HEK293 (cell line): Measurements from ENCODE around the gene FHAD1.
A peak's percentile ranks its signal among the peaks of the same experiment; 100 is the strongest.

ENCODE experiments used
- BCL11B ChIP-seq: fragments of 450-650 bp; formaldehyde crosslinking; IDR thresholded peaks from 2 replicates; pipeline ENCODE4 v1.5.1; 2016; ENCODE audit warnings: low read depth, missing biosample characterization, missing genetic modification characterization
- CTCF ChIP-seq: fragments of 450-650 bp; formaldehyde crosslinking; IDR thresholded peaks from 2 replicates; pipeline ENCODE4 v1.5.1; 2016; ENCODE audit warnings: missing biosample characterization, missing genetic modification characterization
- FEZF1 ChIP-seq: fragments of 450-650 bp; formaldehyde crosslinking; IDR thresholded peaks from 2 replicates; pipeline ENCODE4 v1.5.1; 2016; ENCODE audit warnings: missing biosample characterization, missing genetic modification characterization
- GFI1B ChIP-seq: fragments of 450-650 bp; formaldehyde crosslinking; IDR thresholded peaks from 2 replicates; pipeline ENCODE4 v1.5.1; 2016; ENCODE audit warnings: missing biosample characterization, missing genetic modification characterization
- GLI4 ChIP-seq: fragments of 450-650 bp; formaldehyde crosslinking; IDR thresholded peaks from 2 replicates; pipeline ENCODE4 v1.5.1; 2016; ENCODE audit warnings: missing biosample characterization, missing genetic modification characterization
- KLF16 ChIP-seq: fragments of 450-650 bp; formaldehyde crosslinking; IDR thresholded peaks from 2 replicates; pipeline ENCODE4 v1.5.1; 2017; ENCODE audit warnings: missing biosample characterization, missing genetic modification characterization
- SETDB1 ChIP-seq: IDR thresholded peaks from one replicate; pipeline ENCODE4 v1.6.1; 2017; ENCODE audit warnings: mild to moderate bottlenecking, low read length, moderate library complexity, mixed read lengths; ENCODE audit not compliant: insufficient read length
- SP7 ChIP-seq: fragments of 450-650 bp; formaldehyde crosslinking; IDR thresholded peaks from 2 replicates; pipeline ENCODE4 v1.5.1; 2016; ENCODE audit warnings: missing biosample characterization, missing genetic modification characterization
- TRIM28 ChIP-seq: IDR thresholded peaks from 2 replicates; pipeline ENCODE4 v1.6.1; 2011; ENCODE audit warnings: low read length, control low read depth, borderline replicate concordance
- YY1 ChIP-seq: fragments of 450-650 bp; formaldehyde crosslinking; IDR thresholded peaks from 2 replicates; pipeline ENCODE4 v1.5.1; 2018; ENCODE audit warnings: missing biosample characterization, missing genetic modification characterization
- ZIC2 ChIP-seq: fragments of 450-650 bp; formaldehyde crosslinking; IDR thresholded peaks from 2 replicates; pipeline ENCODE4 v1.5.1; 2016; ENCODE audit warnings: missing biosample characterization, missing genetic modification characterization
- ZNF112 ChIP-seq: fragments of 450-650 bp; formaldehyde crosslinking; IDR thresholded peaks from 2 replicates; pipeline ENCODE4 v1.5.0; 2017; ENCODE audit warnings: missing biosample characterization, missing genetic modification characterization
- ZNF2 ChIP-seq: fragments of 450-650 bp; formaldehyde crosslinking; IDR thresholded peaks from 2 replicates; pipeline ENCODE4 v1.5.1; 2016; ENCODE audit warnings: missing biosample characterization, missing genetic modification characterization
- ZNF274 ChIP-seq, 2 experiments: fragments of 200-500 bp in 1 of 2; fragments of 450-650 bp in 1 of 2; sonication (Bioruptor generic) in 1 of 2; formaldehyde crosslinking in 1 of 2; IDR thresholded peaks; 2 replicates each; pipeline versions ENCODE4 v1.5.1 to v1.6.1; 2014 to 2016; ENCODE audit warnings: borderline replicate concordance in 1 of 2, inconsistent platforms in 1 of 2, low read length in 1 of 2, missing biosample characterization in 1 of 2, missing genetic modification characterization in 1 of 2
- ZNF280D ChIP-seq: fragments of 450-650 bp; formaldehyde crosslinking; IDR thresholded peaks from 2 replicates; pipeline ENCODE4 v1.5.1; 2016; ENCODE audit warnings: missing biosample characterization, missing genetic modification characterization
- ZNF366 ChIP-seq: fragments of 450-650 bp; formaldehyde crosslinking; conservative IDR thresholded peaks from 2 replicates; pipeline ENCODE4 v1.5.1; 2016; ENCODE audit warnings: missing biosample characterization, missing genetic modification characterization
- ZNF449 ChIP-seq: fragments of 450-650 bp; formaldehyde crosslinking; IDR thresholded peaks from 2 replicates; pipeline ENCODE4 v1.5.1; 2017; ENCODE audit warnings: missing biosample characterization, mild to moderate bottlenecking, missing genetic modification characterization, moderate library complexity
- ZNF560 ChIP-seq: fragments of 450-650 bp; formaldehyde crosslinking; IDR thresholded peaks from 2 replicates; pipeline ENCODE4 v1.5.1; 2017; ENCODE audit warnings: missing biosample characterization, missing genetic modification characterization, borderline replicate concordance
- ZNF580 ChIP-seq: fragments of 450-650 bp; formaldehyde crosslinking; IDR thresholded peaks from 2 replicates; pipeline ENCODE4 v1.5.1; 2016; ENCODE audit warnings: missing biosample characterization, missing genetic modification characterization
- ZNF629 ChIP-seq: fragments of 450-650 bp; formaldehyde crosslinking; IDR thresholded peaks from 2 replicates; pipeline ENCODE4 v1.5.1; 2017; ENCODE audit warnings: missing biosample characterization, missing genetic modification characterization
- ZNF645 ChIP-seq: fragments of 450-650 bp; formaldehyde crosslinking; IDR thresholded peaks from 2 replicates; pipeline ENCODE4; 2016; ENCODE audit warnings: missing biosample characterization, missing genetic modification characterization
- ZNF670 ChIP-seq: fragments of 450-650 bp; formaldehyde crosslinking; IDR thresholded peaks from 2 replicates; pipeline ENCODE4 v1.5.1; 2016; ENCODE audit warnings: missing biosample characterization, missing genetic modification characterization, low read depth
- ZNF768 ChIP-seq: fragments of 450-650 bp; formaldehyde crosslinking; IDR thresholded peaks from 2 replicates; pipeline ENCODE4 v1.5.1; 2018; ENCODE audit warnings: missing biosample characterization, mild to moderate bottlenecking, missing genetic modification characterization

FHAD1 gene

GRCh38 chr1:15272009-15272781 is 25.2 kb downstream of the FHAD1 start (continued):
- TF ChIP-seq GLI4 (tag by site-specific recombination) (no peak), ZNF366 (tag by site-specific recombination) (no peak), ZNF580 (tag by site-specific recombination) (no peak), ZNF645 (tag by site-specific recombination) (no peak), KLF16 (tag by site-specific recombination) (no peak), YY1 (tag by site-specific recombination) (no peak), BCL11B (tag by site-specific recombination) (no peak), FEZF1 (no peak), TRIM28 (peak; percentile 65; the same call in 1 of the 2 replicates), ZNF449 (tag by site-specific recombination) (no peak), ZIC2 (peak; percentile 56; the same call in 1 of the 2 replicates), ZNF768 (tag by site-specific recombination) (peak; percentile 82; the same call in 1 of the 2 replicates), ZNF280D (tag by site-specific recombination) (no peak), SETDB1 (peak; percentile 37), CTCF (peak; percentile 79; the same call in 1 of the 2 replicates), ZNF629 (tag by site-specific recombination) (no peak), SP7 (tag by site-specific recombination) (peak; percentile 59; the same call in 1 of the 2 replicates), ZNF274 (IDR thresholded peaks at IDR 0.05; ENCODE audit: low read length) (no peak), ZNF274 (tag by site-specific recombination; IDR thresholded peaks at IDR 0.05; ENCODE audit: borderline replicate concordance) (no peak), GFI1B (no peak), ZNF112 (tag by site-specific recombination) (no peak), ZNF560 (no peak), ZNF670 (tag by site-specific recombination) (no peak), ZNF2 (tag by site-specific recombination) (peak; percentile 64; the same call in 1 of the 2 replicates)
